ENCODE measurements around the gene PBXIP1. TPM values are rescaled to one million over a fixed set of nuclear protein-coding genes. Genes with fewer than 3 reads are reported as not detected.

PBXIP1 gene
- polyA plus RNA-seq, 3 donors: 23.1 to 31.7 (median 24.0) TPM

DNA sequence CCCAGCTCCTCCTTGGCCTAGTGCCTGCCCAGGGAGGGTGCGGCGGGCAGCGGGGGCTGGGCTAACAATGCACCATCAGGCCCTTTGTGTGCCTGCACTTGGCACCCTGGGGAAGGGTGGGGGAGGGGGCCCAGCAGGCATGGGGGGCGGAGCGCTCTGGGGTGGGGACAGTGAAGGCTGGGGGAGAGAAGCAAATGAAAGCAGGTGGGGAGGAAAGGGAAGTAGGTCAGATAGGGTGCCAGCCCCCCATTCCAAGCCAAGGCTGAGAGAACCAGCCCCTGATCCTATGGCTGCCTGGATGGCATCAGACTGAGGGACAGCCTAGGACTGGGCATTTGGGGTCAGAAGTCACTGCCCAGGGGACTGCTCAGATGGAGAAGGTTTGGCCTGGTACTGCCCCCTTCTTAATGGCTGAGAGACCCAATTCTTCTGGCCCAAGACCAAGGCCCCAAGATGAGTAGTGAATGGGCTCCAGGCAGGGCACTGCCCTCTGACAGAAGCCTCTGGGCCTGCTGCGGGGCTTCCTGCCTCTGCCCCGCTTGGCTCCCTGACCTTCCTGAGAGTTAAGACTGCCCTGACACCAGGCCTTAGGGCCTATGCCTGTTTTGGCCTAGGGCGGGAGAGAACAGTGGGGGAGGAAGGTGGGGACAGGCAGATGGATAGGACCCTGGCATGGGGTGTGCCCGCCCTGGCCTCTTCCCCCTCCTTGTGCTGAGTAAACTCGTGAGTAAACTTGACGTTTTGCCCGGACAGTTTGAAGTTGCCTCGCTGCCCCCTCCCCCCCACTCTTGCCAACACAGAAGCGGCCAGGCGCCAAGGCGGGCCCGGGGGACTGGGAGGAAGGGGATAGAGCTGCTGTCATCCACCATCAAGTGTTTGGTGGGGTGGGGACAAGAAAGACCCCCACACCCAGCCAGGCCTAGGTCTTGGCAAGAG lies 49.4 kb upstream of the PBXIP1 start:
- Mint-ChIP-seq H3K27ac (peak overlapping the region; percentile 94 to 100 (median 99)), H3K9me3 (no peaks in the 10 kb centered on the region), H3K4me3 (peak overlapping the region; percentile 95 to 98), H3K36me3 (peaks cover 3 to 16% of the 10 kb centered on the region in 2 donors), H3K27me3 (ENCODE audit: low read depth in 3 of 3) (no peaks in the 10 kb centered on the region), H3K4me1 (peaks cover 45% of the 10 kb centered on the region)
- no peaks in the 10 kb centered on the region for H3K36me3 ChIP-seq (replicated peaks in 1 of 2; ENCODE audit: control insufficient read depth in 1 of 2, insufficient read depth in 2 of 2, low read length in 2 of 2)
- 25% methylated on average over 5 of the region's 17 CpGs for WGBS (ENCODE audit: insufficient coverage)
- no peak for TF ChIP-seq CTCF (IDR thresholded peaks at IDR 0.05)
- peaks cover 95% of the 10 kb centered on the region for H3K79me2 ChIP-seq (ENCODE audit: insufficient read depth, low read length)
- intact Hi-C loops (cut with micrococcal nuclease): loop anchor here (2.0 to 5.0 kb wide), 3 partner anchors 33 to 47 kb away; partner anchors contain the start of genes SHC1 (in 2 of the 2), ADAM15 (in 1 of the 2) and CKS1B (in 1 of the 2)
- peak; percentile 53 to 76 (median 56) for DNase-seq
- no peak overlapping the region for H2AFZ ChIP-seq (ENCODE audit: insufficient read depth, low read depth, low read length, poor library complexity, severe bottlenecking)
- H3K4me2 ChIP-seq (replicated peaks; ENCODE audit: extremely low read depth, low read length, poor library complexity, severe bottlenecking): peak overlapping the region; percentile 100
- H3K4me3 ChIP-seq (replicated peaks in 1 of 3; ENCODE audit: low read depth in 2 of 3, low read length in 3 of 3): peak overlapping the region; percentile 84 to 100 (median 99)
- no peaks in the 10 kb centered on the region for H3K27me3 ChIP-seq (ENCODE audit: control insufficient read depth in 2 of 2, insufficient read depth in 2 of 2, low read length in 2 of 2)
- peaks cover 30% of the 10 kb centered on the region for H4K20me1 ChIP-seq (ENCODE audit: insufficient read depth, low read length)
- peak overlapping the region; percentile 91 to 99 for H3K27ac ChIP-seq (ENCODE audit: low read depth in 1 of 2, low read length in 2 of 2)
- no peaks in the 10 kb centered on the region for H3K9me3 ChIP-seq (replicated peaks in 1 of 2; ENCODE audit: control insufficient read depth in 1 of 2, insufficient read depth in 1 of 2, low read length in 2 of 2)
- H3K9ac ChIP-seq (ENCODE audit: insufficient read depth, low read length, poor library complexity, severe bottlenecking): peak overlapping the region; percentile 85
- H3K4me1 ChIP-seq (ENCODE audit: control insufficient read depth in 1 of 2, insufficient read depth in 2 of 2, low read length in 2 of 2): peaks cover 55 to 74% of the 10 kb centered on the region in 2 donors

- H3K79me2 ChIP-seq (ENCODE audit: insufficient read depth, low read length): peaks cover 92% of the 10 kb centered on the region
- Mint-ChIP-seq H3K4me1 (peaks cover 44% of the 10 kb centered on the region), H3K27ac (peak overlapping the region; percentile 92 to 100 (median 98)), H3K4me3 (peak overlapping the region; percentile 95 to 98), H3K36me3 (peaks cover 3 to 9% of the 10 kb centered on the region in 2 donors), H3K27me3 (ENCODE audit: low read depth in 3 of 3) (peaks cover 0 to 2% (median 0%) of the 10 kb centered on the region in 3 donors), H3K9me3 (no peaks in the 10 kb centered on the region)
- peak overlapping the region; percentile 85 for H3K9ac ChIP-seq (ENCODE audit: insufficient read depth, low read length, poor library complexity, severe bottlenecking)
- intact Hi-C loops (cut with micrococcal nuclease): loop anchor here (5.0 kb wide), 4 partner anchors 32 to 58 kb away; partner anchors contain the start of genes ADAM15 (in 2 of the 2), PYGO2 (in 2 of the 2), CKS1B (in 1 of the 2) and EFNA4 (in 1 of the 2)
- no peak for TF ChIP-seq CTCF (IDR thresholded peaks at IDR 0.05)
- H3K9me3 ChIP-seq (replicated peaks in 1 of 2; ENCODE audit: control insufficient read depth in 1 of 2, insufficient read depth in 1 of 2, low read length in 2 of 2): no peaks in the 10 kb centered on the region
- H3K36me3 ChIP-seq (replicated peaks in 1 of 2; ENCODE audit: control insufficient read depth in 1 of 2, insufficient read depth in 2 of 2, low read length in 2 of 2): no peaks in the 10 kb centered on the region
- 40% methylated on average over 1 of the region's 5 CpGs for WGBS (ENCODE audit: insufficient coverage)
- H4K20me1 ChIP-seq (ENCODE audit: insufficient read depth, low read length): peaks cover 23% of the 10 kb centered on the region
- no peaks in the 10 kb centered on the region for H3K27me3 ChIP-seq (ENCODE audit: control insufficient read depth in 2 of 2, insufficient read depth in 2 of 2, low read length in 2 of 2)
- no peak overlapping the region for H2AFZ ChIP-seq (ENCODE audit: insufficient read depth, low read depth, low read length, poor library complexity, severe bottlenecking)
- peak overlapping the region; percentile 100 for H3K4me2 ChIP-seq (replicated peaks; ENCODE audit: extremely low read depth, low read length, poor library complexity, severe bottlenecking)
- peak overlapping the region; percentile 84 to 100 (median 99) for H3K4me3 ChIP-seq (replicated peaks in 1 of 3; ENCODE audit: low read depth in 2 of 3, low read length in 3 of 3)
- peak overlapping the region; percentile 91 to 99 for H3K27ac ChIP-seq (ENCODE audit: low read depth in 1 of 2, low read length in 2 of 2)
- DNase-seq: no peak
- H3K4me1 ChIP-seq (ENCODE audit: control insufficient read depth in 1 of 2, insufficient read depth in 2 of 2, low read length in 2 of 2): peaks cover 55 to 74% of the 10 kb centered on the region in 2 donors
These were observed 48.6 kb upstream of the PBXIP1 start for GRCh38 chr1:155004352-155005075.
